IMR-90 (cell line): ENCODE results near the gene INF2.
A peak's percentile ranks its signal among the peaks of the same experiment; 100 is the strongest.

Experiments
- CTCF ChIP-seq: conservative IDR thresholded peaks from 2 replicates; pipeline ENCODE4 v1.5.1; 2012; ENCODE audit warnings: mild to moderate bottlenecking, low read depth, low read length, improper control_type of control experiment
- MXI1 ChIP-seq: IDR thresholded peaks from 2 replicates; pipeline ENCODE4 v1.6.1; 2012; ENCODE audit warnings: low read depth, mild to moderate bottlenecking, low read length, moderate library complexity, borderline replicate concordance
- RCOR1 ChIP-seq: IDR thresholded peaks from 2 replicates; pipeline ENCODE4 v1.6.1; 2012; ENCODE audit warnings: mild to moderate bottlenecking, low read length, improper control_type of control experiment; ENCODE audit not compliant: insufficient replicate concordance

- no peak for TF ChIP-seq CTCF
- no peak for TF ChIP-seq MXI1
- TF ChIP-seq RCOR1 = peak; percentile 20
Observed at GRCh38 chr14:104743461-104744380, 54.3 kb downstream of the INF2 start.
